ENCODE data around the gene NOP53. TPM values are rescaled to one million over a fixed set of nuclear protein-coding genes. Genes with fewer than 3 reads are reported as not detected.
"Not testable (repeated sequence)": the region's sequence is repeated elsewhere in the genome, so short reads cannot be mapped to it uniquely, and the experiment has no call there.

NOP53 gene
- total RNA-seq, 1 donor from 2014 or later, result 169 TPM

DNA sequence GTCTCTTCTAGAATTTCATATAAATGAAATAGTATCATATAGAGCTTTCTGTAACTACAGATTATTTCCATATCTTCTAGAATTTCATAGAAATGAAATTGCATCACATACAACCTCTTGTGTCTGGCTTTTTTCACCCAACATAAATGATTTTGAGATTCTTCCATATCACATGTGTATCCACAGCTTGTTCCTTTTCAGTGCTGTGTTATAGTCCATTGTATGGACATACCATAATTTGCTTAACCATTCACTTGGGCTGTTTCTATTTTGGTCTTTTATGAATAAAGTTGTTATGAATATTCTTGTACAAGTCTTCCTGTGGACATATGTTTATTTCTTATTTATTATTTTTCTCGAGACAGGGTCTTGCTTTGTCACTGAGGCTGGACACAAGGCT lies 47.3 kb downstream of the NOP53 start:
- ATAC-seq (no peak), DNase-seq (no peak)
- intact Hi-C loops (cut with micrococcal nuclease), result no loop called here

DNA sequence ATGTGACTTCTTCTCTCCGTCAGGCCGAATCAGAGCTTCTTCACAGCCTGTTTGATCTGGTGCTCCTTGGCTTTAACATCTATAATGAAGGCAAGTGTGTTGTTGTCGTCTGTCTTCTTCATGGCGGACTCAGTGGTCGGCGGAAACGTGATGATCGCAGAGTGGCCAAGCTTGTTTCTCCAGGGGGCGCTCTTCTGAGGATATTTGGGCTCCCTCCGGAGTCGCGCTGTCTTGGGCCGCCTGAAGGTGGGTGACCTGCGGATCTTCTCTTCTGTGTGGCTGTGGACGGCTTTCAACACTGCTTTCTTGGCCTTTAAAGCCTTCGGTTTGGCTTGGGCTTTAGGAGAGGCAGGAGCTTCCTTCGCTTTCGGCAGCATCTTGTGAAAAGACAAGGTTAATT lies 49.2 kb downstream of the NOP53 start:
- DNase-seq (no peak), ATAC-seq (no peak)
- intact Hi-C loops (cut with micrococcal nuclease), result no loop called here

DNA sequence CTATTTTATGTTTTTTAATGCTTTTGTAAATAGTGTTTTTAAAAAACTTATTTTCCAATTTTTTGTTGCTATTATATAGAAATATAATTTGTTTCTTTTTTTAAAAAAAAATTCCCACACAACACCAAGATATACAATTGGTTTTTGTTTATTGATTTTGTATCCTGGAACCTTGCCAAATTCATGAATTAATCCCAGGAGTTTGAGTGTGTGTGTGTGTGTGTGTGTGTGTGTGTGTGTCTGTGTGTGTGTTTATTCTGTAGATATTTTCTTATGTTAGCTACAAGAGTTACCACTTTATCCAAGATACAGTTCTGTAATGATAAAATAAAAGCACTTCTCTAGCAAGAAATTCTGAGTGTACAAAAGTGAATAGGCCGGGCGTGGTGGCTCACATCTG lies 51.4 kb downstream of the NOP53 start:
- ATAC-seq (no peak), DNase-seq (no peak)
- intact Hi-C loops (cut with micrococcal nuclease), result no loop called here

DNA sequence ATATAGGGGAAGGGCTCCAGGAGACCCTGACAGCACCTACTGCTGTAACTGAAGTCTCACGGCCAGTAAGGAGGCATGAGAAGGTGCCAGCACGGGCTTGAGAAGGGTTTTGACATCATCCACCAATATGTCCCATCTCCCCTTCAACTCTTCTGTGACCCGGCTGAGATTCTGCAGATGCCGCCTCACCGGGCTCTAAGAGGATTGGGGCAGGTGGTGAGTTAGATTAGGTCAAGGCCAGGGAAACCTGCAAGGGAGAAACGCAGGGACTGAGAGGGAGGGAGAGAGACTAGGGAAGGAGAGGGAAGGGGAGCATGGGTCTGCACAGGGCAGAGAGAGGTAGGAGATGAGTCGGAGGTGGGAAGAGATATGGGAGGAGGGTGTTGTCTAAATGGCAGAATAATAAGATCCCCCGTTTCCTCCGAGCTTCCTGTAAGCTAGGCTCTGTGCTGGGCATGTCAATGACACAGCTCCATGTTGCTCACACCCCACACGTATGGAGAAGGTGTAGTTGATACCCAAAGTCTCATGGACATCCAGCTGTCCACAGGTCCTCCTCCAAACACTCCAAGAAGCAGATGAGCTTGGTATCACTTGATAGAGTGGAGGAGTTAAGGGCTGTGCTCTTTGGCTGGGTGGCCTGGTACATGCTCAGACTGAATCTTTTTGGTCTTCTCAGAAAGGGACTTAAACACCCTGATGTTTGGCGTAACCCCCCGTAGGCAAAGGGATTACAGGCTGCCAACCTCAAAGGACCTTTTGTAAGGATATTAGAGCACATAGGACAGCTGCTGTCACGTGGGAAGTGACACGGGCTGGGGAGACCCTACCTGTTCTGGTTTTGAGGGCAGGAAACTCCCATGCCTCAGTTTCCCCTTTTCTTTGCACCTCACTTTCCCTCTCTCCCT lies 52.9 kb downstream of the NOP53 start:
- no peak for ATAC-seq
- intact Hi-C loops (cut with micrococcal nuclease), result no loop called here
- DNase-seq, result no peak

DNA sequence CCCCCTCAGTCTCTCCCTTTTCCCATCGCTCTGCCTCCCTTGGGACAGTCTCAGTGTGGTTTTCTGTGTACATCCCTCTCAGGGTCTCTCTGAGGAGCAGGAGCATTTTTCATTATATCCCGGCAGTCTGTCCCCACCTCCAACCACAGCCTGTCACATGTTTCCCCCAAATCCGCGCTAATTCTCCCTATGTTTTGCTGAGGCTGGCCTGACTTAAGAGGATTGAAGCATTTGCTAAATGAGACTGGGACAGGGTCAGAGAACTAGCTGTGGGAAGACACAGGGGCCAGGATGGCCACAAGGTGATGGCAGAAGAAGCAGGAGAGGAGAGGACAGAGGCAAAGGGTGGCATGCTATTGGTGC lies 53.5 kb downstream of the NOP53 start:
- intact Hi-C loops (cut with micrococcal nuclease), result no loop called here
- no peak for ATAC-seq
- no peak for DNase-seq

DNA sequence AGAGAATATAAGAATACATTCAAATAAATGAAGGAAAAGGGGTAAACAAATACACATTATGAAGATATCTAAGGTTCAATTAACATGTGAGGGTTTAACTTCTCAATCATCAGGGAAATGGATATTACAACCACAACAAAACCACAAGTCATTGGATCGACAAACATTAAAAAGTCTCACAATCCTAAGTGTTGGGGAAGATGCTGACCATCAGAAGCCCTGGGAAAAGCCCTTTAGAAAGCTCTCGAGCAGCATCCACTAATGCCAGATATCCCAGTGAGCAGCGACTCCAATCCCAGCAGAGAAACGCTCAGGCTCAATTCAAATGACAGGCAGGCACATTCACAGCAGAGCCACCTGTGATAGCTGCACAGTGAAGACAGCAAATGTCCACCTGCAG lies 55.9 kb downstream of the NOP53 start:
- ATAC-seq (no peak), DNase-seq (no peak)
- intact Hi-C loops (cut with micrococcal nuclease), result no loop called here

DNA sequence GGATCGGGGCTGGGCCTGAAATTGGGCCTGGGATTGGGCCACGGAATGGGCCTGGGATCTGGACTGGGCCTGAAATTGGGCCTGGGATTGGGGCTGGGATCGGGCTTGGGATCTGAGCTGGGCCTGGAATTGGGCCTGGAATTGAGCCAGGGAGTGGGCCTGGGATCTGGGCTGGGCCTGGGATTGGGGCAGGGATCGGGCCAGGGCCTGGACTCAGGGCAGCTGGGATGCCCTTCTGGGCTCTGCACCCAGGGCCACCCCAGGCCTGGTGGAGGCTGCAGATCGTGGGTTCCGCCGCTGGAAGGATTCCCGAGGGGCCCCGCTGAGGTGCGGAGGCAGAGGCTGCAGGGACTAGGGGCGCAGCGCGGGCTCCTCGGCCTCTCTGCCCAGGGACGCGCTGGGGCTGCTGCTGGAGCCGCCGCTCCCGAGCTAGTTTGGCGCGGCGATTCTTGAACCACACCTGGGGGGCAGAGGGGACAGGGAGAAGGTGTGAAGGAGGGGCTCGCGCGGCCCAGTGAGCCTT lies 57.2 kb downstream of the NOP53 start:
- ATAC-seq (no peak), DNase-seq (no peak)
- intact Hi-C loops (cut with micrococcal nuclease), result no loop called here

DNA sequence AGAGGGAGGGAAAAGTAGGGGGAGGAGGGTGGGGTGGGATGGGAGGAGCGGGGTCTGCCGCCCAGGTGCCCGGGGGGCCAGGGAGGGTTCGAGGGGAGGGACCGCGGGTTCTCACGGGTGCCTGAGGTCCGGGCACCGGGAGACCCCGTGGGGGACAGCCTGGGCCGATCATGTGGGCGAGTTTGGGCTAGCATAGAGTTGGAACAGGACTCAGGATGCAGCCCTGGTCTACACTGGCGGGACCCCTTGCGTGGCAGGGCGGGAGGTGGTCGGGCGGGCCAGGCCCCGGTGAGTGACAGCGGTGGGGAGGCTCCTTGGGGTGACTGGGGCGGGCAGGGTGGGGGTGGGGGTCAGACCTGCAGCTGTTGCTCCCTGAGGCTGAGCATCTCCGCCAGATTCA lies 57.8 kb downstream of the NOP53 start:
- DNase-seq; intact Hi-C loops (cut with micrococcal nuclease): not testable (repeated sequence)

DNA sequence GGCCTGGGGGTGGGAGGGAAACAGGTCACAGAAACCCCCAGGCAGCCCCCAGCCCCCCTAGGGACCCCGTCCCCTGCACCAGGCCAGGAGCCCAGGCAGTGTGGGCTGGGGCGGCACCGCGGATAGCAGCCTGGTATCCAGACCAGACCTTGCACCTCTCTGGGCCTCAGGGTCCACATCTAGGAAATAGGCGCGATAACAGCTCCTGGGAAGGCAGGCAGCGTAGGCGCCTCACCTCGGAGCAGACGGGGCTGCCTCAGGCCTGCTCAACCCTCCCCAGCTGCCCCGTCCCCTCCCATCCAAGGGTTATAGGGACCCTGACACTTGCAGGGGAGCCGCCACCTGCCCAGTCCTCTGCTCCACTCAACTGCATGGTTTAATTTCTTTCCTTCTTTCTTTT lies 58.3 kb downstream of the NOP53 start:
- ATAC-seq; DNase-seq; intact Hi-C loops (cut with micrococcal nuclease): not testable (repeated sequence)

More for the DNA sequence above, 57.8 kb downstream of the NOP53 start:
- not testable (repeated sequence) for ATAC-seq

DNA sequence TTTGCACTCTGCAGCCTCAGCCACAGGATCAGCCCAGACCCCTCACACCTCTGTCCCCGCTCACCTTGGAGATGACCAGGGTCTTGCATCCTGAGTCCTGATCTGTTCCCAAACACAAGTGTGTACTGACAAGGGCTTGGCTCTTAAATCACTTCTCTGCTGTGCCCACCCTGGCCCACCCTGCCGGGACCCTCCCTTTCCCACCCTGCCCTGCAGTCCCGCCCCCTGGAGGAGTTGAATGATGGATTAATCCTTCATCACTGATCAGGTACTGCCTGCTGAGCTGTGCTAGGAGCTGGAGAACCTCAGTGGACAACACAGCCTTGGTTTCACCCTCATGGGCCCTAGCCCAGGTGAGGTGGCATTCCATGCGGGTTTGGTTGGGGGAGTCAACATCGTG lies 59.1 kb downstream of the NOP53 start, which contains the start of gene TPRX1:
Gene TPRX1 (minus strand): TSS at position 101 of the 400 bp plus-strand sequence. CDS start 12 bp downstream, at position 89.
- DNase-seq; ATAC-seq; intact Hi-C loops (cut with micrococcal nuclease): not testable (repeated sequence)

DNA sequence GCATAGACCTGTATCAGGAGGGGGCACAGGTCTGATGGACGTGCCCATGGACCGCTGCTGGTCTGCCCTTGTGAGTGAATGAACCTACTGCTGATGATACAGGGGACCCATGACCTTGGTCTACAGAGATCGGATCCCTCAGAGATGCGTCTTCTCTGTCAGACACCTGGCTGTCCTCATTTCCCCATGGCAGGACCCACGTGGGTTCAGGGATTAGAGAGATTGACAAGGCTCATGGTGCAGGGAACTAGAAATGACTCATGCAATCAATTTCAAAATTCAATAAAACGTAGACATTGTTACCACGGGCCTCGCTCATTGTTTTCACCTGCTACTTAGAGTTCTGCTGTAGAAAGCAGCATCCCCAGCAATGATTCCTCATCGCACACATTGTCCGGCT lies 60.0 kb downstream of the NOP53 start:
- no peak for ATAC-seq
- intact Hi-C loops (cut with micrococcal nuclease), result no loop called here
- DNase-seq, result no peak

DNA sequence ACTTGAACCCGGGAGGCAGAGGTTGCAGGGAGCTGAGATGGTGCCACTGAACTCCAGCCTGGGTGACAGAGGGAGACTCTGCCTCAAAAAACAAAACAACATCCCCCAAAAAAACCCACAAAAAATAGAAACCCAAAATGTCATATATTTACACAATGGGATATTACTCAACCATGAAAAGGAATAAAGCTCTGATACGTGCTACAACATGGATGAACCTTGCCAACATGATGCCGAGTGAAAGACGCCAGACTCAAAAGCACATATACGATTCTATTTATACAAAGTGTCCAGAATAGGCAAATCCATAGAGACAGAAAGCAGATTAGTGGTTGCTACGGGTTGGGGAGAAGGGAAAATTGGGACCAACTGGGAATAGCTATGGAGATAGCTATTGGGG lies 61.1 kb downstream of the NOP53 start:
- intact Hi-C loops (cut with micrococcal nuclease), result no loop called here
- DNase-seq, result no peak
- no peak for ATAC-seq

Other genes starting within 250 kb of the NOP53 start
- gene NAPA, start 230.5 kb upstream of the NOP53 start, total RNA-seq, result 123 TPM
- gene ZNF541, start 172.4 kb upstream of the NOP53 start, total RNA-seq, result 0.47 TPM
- gene BICRA, start 136.4 kb upstream of the NOP53 start, total RNA-seq, result 9.5 TPM
- 51.5 TPM for gene EHD2, start 32.1 kb upstream of the NOP53 start, total RNA-seq
- gene SELENOW, start 33.2 kb downstream of the NOP53 start, total RNA-seq, result 1,300 TPM
- gene TPRX1, start 59.0 kb downstream of the NOP53 start, total RNA-seq, result not detected
- not detected for gene CRX, start 76.4 kb downstream of the NOP53 start, total RNA-seq
- gene TPRX2, start 113.7 kb downstream of the NOP53 start, total RNA-seq, result not detected
- not detected for gene SULT2A1, start 140.8 kb downstream of the NOP53 start, total RNA-seq
- not detected for gene BSPH1, start 246.6 kb downstream of the NOP53 start, total RNA-seq
- gene ELSPBP1, start 249.1 kb downstream of the NOP53 start, total RNA-seq, result not detected